AG08396 (cell line): ENCODE data around the gene HOXA6.

Source experiments
- DNase-seq: peaks from one replicate; pipeline ENCODE4 v3.0.0; 2012; ENCODE audit warnings: low spot score, mixed read lengths

HOXA6 gene

GRCh38 chr7:27137640-27138315, 9.8 kb downstream of the HOXA6 start:
- no peak for DNase-seq

DNA sequence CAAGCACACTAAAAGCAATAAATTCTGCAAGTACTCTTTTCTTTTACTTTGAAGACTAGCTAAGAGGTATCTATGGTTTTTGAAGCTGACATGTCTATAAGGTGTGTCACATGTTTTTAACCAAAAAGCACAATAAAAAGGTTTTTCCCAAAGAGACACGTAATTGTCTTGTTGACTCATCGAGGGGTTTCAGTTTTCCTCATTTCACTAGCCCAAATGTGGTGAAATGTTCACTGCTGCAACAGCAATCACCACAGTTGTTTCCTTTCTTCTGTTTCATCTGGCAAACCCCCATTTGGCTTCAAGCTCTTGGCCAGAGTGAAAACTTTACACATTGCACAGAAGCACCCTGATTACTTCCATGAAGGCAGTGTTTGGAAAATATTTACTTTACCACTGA, 13.2 kb downstream of the HOXA6 start:
- peak; percentile 62 for DNase-seq

GRCh38 chr7:27133409-27134231, 14.0 kb downstream of the HOXA6 start:
- no peak for DNase-seq

- no peak for DNase-seq
These were observed 14.6 kb downstream of the HOXA6 start for GRCh38 chr7:27132978-27133377.

- no peak for DNase-seq
These were observed 15.4 kb downstream of the HOXA6 start for GRCh38 chr7:27132214-27132613.

- no peak for DNase-seq
These were observed 16.2 kb downstream of the HOXA6 start for GRCh38 chr7:27131390-27131819.

DNA sequence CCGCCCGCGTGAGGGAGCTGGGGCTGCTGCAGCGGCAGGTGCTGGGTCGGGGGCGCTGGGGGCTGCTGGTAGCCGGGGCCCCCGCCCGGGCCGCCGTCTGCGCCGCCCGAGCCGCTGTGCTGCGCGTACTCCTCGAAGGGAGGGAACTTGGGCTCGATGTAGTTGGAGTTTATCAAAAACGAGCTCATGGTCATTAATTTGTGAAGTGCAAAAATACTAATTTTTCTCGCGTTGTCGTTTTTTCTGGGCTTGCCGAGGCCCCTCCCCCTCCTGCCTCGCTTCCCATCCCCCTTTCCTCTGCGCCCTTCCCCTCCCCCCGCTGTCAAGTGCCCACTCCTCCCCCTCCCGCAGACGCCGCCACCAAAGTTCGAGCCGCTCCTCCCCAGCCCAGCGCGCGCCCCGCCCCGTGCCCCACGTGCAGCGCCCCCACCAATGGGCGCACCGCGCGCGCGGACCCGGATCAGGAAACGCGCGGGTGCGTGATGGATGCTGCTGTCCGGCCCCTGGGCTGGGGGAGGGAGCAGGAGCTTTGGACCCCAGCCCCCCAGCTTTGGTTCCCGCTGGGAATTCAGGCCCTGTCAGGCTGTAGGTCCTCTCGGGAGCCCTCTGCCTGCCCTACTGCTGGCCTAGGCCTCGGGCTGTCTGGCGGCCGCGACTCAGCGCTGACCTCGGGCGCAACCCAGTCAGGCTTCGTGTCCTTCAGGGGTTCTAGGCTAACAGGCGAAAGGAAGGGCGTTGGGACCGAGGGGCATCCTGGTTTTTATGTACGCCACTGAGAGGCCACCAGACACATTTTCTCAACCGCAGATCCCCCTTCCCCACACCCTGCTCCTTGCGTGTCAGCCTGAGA, 16.8 kb downstream of the HOXA6 start, which contains the start of gene HOXA4:
Gene HOXA4 (minus strand): TSS at position 218 of the 850 bp plus-strand sequence. CDS start 24 bp downstream, at position 194.
- DNase-seq: peak; percentile 96

GRCh38 chr7:27129729-27130539, 17.6 kb downstream of the HOXA6 start:
- peak; percentile 48 for DNase-seq

GRCh38 chr7:27128776-27129728, 18.5 kb downstream of the HOXA6 start:
- no peak for DNase-seq

DNA sequence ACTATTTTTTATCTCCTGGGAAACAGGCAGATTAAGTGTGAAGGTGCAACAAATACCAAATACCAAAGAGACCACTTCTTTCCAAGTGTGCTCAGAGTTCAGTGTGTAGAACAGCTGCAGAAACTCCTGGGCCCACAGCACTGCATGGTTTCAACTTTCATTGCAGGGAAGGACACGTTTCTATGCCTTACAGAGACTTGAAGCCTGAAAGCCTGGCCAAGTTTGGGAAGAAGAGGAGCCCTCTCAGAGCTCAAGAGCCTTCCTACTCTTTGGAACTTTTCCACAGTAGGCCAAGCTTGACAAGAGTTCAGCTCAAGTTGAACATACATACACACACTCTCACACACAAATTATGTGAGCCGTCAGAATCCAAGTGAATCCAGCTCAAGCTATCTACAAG, 19.5 kb downstream of the HOXA6 start:
- DNase-seq: no peak

DNA sequence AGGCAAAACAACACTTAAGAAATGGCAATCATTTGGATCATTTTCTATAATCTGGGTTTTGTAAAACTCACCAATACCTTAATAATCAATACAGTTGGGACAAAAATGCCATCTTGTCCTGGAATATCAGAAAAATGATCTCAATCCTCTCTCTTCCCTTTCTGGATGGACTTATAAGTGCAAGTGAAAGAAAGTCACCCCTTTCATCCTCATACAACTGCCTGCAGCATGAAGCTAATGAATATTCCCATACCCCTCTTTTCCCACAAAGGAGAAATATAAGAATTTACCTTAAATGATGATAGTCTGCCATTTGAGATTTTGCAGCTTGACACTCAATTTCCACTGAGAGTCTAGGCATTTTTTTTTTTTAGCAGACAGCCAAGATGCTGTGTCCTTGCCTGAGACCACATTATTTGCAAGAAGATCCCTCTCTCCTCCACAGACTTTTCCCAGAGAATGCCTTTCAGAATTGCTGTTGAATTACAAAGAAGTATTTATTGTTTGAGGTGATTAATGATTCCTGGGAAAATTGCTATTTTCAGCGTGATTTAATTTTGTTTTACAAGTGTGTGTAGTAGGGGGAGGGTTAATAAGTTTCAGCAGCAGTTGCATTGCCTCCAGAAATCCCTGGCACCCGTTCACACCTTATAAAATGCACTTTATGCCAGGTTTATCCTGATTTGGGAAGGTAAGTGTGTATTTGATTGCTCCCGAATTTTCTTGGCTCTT, 20.8 kb downstream of the HOXA6 start:
- no peak for DNase-seq

DNA sequence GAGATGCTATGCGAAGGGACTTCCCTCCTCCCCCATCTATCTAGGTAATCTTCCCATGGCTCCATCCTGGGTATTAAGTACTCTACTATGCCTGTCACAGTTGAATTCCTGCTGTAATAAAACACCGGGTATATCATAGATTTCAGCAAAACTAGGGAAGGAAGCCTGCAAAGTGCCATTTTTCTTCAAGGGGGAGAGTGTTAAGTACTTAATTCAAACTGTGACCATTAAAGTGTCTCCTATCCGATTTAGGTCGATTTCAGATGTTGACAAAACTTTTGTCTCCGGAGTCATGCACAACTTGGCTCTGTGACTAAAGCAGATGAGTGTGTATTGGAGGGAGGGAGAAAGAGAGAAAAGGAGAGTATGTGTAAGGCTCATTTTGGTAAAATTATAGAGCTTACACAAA, 21.6 kb downstream of the HOXA6 start:
- DNase-seq: no peak

GRCh38 chr7:27124902-27125689, 22.5 kb downstream of the HOXA6 start:
- no peak for DNase-seq

DNA sequence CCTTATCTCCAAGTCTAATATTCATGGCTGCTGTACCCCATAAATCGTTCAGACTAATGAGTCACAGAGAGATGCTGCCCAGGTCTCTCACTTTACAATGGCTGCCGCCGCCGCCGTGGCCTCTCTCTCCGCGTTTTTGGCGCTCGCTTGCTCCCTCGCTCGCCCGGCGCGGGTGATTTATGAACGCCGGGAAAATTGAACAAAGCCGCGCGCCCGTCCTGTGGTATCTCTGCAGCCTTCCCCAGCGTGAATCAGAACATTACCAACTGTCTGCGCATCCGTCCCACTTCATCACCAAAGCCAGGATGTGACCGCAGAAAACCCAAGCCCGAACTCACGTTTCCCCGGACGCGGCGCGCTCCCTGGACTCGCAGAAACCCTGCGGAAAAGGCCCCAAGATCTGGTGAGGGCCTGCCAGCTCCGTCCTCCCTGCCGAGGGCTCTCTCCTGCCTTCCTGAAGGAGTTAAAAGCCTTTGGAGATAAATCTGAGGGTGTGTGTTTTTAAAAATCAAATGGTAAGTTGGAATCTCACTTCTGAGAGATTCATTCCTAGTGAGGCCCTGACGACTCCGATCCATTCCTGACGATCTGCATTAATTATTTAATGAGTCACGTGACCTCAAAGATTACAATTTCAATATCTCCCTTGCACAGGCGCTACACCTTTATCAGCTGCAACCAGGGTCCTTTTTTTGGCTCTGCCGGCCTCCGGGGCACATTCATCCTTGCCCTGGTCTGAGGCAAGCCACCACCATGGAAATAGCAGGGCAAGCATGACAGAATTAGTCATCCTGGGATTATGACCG, 23.3 kb downstream of the HOXA6 start:
- DNase-seq: peak; percentile 81

DNA sequence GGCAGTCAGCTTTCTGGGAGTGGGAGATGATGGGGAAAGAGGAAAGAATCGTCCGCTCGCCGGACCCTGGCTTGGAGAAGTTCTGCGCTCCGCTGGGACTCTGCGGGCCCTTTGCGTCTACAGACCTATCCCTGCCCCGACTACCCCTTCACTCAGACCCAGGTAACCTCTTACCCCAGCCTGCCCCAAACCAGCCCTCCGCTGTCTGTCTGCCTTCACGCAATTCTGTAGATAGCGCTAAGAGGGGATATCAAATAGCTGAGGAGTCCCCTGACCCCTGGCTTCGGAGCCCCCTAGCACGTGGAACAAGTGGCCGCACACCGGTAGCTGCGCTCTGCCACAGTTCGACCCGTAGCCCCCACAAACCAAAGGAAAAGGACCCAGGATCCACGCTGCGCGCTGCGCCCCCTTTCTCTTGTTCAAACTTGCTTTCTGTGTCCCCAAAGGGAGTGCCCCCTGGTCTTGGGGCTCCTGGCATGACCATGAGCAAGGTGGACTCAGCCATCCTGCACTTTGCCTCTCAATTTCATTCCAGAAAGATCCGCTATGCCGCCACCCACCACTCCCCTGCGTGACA, 24.0 kb downstream of the HOXA6 start:
- no peak for DNase-seq

GRCh38 chr7:27123007-27123476, 24.5 kb downstream of the HOXA6 start:
- DNase-seq: no peak
